Endothelial cell (in vitro differentiated cells): ENCODE data around the gene SYNE4. TPM values are rescaled to one million over a fixed set of nuclear protein-coding genes. Genes with fewer than 3 reads are reported as not detected.

Source experiments
- DNase-seq: peaks from one replicate; pipeline ENCODE4 v3.0.0; 2021; ENCODE audit warnings: low spot score
- H3K27ac Mint-ChIP-seq: one replicate; pipeline ENCODE4 v1.8.0; 2021; ENCODE audit warnings: mixed read lengths, inconsistent platforms; ENCODE audit not compliant: unreplicated experiment
- H3K27me3 Mint-ChIP-seq: one replicate; pipeline ENCODE4 v1.8.0; 2021; ENCODE audit warnings: mild to moderate bottlenecking, moderate library complexity, mixed read lengths, inconsistent platforms; ENCODE audit not compliant: unreplicated experiment
- H3K36me3 Mint-ChIP-seq: one replicate; pipeline ENCODE4 v1.8.0; 2021; ENCODE audit warnings: mild to moderate bottlenecking, low read depth, mixed read lengths, inconsistent platforms; ENCODE audit not compliant: unreplicated experiment
- H3K4me1 Mint-ChIP-seq: one replicate; pipeline ENCODE4 v1.8.0; 2021; ENCODE audit warnings: mild to moderate bottlenecking, mixed read lengths, inconsistent platforms; ENCODE audit not compliant: unreplicated experiment
- H3K4me3 Mint-ChIP-seq: one replicate; pipeline ENCODE4 v1.8.0; 2021; ENCODE audit warnings: mild to moderate bottlenecking, mixed read lengths, inconsistent platforms; ENCODE audit not compliant: unreplicated experiment
- H3K9me3 Mint-ChIP-seq: one replicate; pipeline ENCODE4 v1.8.0; 2021; ENCODE audit warnings: mixed read lengths, inconsistent platforms; ENCODE audit not compliant: unreplicated experiment
- total RNA-seq: library from RNA; stranded (reverse); fragmentation: NEBNext Ultra II Directional; extraction: Animal tissue kit (Norgen Biotek cat#: 25700); gene quantifications from one replicate; pipeline ENCODE4 v1.2.1, GENCODE V29; 2021; ENCODE audit not compliant: unreplicated experiment
- TF ChIP-seq, protein P1 (sequence below): fragments of 200-600 bp; sonication (generic); IDR thresholded peaks from one replicate; pipeline ENCODE4 v1.5.0; 2021; ENCODE audit warnings: antibody characterized with exemption; ENCODE audit not compliant: unreplicated experiment

Gene SYNE4
- total RNA-seq, 1 donor from 2014 or later, result 4.5 TPM

DNA sequence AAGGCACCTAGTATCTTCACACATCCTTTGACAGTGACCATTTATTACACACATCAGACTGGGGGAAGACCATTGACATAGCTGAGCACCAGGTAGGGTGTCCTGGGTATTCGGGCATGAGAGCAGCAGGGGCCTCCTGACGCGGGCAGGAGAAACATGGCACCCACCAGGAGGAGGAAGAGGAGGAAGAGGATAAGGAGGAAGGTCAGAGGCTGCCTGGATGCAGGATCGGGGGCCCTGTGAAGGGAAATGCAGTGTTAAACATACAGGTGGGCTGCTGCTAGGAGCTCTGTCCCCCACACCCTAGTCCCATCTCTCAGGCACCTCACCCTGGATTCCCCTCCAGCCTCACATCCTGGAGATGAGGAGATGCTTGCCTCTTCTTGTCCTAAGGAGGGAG is 5.3 kb downstream of the SYNE4 start:
- TF ChIP-seq, protein P1, sequence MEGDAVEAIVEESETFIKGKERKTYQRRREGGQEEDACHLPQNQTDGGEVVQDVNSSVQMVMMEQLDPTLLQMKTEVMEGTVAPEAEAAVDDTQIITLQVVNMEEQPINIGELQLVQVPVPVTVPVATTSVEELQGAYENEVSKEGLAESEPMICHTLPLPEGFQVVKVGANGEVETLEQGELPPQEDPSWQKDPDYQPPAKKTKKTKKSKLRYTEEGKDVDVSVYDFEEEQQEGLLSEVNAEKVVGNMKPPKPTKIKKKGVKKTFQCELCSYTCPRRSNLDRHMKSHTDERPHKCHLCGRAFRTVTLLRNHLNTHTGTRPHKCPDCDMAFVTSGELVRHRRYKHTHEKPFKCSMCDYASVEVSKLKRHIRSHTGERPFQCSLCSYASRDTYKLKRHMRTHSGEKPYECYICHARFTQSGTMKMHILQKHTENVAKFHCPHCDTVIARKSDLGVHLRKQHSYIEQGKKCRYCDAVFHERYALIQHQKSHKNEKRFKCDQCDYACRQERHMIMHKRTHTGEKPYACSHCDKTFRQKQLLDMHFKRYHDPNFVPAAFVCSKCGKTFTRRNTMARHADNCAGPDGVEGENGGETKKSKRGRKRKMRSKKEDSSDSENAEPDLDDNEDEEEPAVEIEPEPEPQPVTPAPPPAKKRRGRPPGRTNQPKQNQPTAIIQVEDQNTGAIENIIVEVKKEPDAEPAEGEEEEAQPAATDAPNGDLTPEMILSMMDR, result no peak
- H3K9me3 Mint-ChIP-seq, result no peaks in the 10 kb centered on the region
- peaks cover 8% of the 10 kb centered on the region for H3K36me3 Mint-ChIP-seq

DNA sequence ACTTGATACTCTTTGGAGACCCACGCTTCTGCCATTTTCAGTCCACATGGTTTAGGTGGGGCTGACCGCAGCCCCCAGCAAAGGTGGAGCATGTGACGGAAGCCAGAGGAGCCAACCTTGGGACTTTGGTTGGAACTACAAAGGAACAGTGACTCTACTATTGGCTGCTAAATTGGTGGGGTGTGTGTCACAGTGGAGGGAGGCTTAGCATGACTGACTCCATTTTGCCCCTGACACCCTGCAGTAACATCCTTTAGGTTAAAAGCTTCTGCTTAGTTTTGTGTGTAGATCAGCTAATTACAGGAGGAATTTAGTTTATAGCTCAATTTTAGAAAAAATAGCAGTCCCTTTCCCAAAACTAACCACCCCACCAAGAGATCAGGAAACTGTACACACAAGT is 7.0 kb downstream of the SYNE4 start:
- Mint-ChIP-seq H3K36me3 (peaks cover 8% of the 10 kb centered on the region), H3K27me3 (peaks cover 2% of the 10 kb centered on the region), H3K4me1 (peaks cover 5% of the 10 kb centered on the region), H3K27ac (no peak overlapping the region), H3K9me3 (no peaks in the 10 kb centered on the region), H3K4me3 (no peak overlapping the region)
- no peak for DNase-seq
- TF ChIP-seq, protein P1, result no peak

More for the DNA sequence above, 5.3 kb downstream of the SYNE4 start:
- no peak for DNase-seq
- peaks cover 5% of the 10 kb centered on the region for H3K27me3 Mint-ChIP-seq
- peak overlapping the region; percentile 67 for H3K4me3 Mint-ChIP-seq
- peaks cover 5% of the 10 kb centered on the region for H3K4me1 Mint-ChIP-seq
- no peak overlapping the region for H3K27ac Mint-ChIP-seq

DNA sequence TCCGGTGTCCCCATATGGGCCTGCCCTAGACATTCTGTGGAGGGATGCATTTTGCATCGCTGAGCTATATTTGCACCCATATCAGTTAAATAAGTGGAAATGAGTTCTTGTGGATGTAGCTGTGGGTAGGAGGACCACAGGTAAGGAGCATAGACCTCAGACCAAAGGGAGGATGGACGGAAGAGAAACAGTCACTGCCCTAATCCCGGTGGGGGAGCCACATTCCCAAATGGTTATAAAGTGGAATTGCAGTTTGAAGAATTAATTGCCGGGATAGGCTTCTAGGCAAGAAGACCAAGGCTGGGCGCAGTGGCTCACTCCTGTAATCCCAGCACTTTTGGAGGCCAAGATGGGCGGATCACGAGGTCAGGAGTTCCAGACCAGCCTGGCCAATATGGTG is 11.8 kb downstream of the SYNE4 start:
- Mint-ChIP-seq H3K27me3 (no peaks in the 10 kb centered on the region), H3K4me3 (peak overlapping the region; percentile 89), H3K9me3 (no peaks in the 10 kb centered on the region), H3K36me3 (peaks cover 8% of the 10 kb centered on the region), H3K27ac (no peak overlapping the region), H3K4me1 (peaks cover 9% of the 10 kb centered on the region)
- TF ChIP-seq, protein P1, result no peak
- no peak for DNase-seq

DNA sequence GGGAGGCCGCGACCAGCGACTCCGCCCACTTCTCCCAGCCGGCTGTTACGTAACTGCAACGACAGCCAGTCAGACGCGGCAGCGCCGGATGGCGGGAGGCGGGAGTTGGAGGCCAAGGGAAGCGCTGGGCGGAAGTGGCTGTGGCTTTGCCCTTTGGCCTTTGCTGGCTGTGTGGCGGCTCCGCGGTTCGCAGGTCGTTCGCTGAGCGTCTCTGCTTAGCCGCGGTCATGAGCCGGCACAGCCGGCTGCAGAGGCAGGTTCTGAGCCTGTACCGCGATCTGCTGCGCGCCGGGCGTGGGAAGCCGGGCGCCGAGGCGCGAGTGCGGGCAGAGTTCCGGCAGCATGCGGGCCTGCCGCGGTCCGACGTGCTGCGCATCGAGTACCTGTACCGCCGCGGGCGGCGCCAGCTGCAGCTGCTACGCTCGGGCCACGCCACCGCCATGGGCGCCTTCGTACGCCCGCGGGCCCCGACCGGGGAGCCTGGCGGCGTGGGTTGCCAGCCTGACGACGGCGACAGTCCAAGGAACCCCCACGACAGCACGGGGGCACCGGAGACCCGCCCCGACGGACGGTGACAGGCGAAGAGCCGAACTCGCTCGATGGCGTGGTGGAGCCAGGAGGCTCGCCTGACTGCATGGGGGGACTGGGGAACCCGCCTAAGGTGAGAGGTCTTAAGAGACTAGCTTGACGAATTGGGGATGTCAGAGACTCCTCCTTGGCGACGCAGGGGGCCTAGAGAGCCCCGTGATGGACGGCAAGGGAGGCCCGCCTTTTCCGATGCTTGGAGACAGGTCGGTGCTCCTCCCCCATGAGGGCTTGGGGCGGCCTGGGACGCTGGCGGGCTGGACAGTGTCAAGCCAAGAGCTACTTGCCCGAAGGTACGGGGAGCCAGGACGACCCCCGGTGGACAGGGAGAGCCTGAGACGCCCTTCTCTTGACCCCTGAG is 13.3 kb downstream of the SYNE4 start, which contains the start of gene SDHAF1:
Gene SDHAF1, plus strand, starts transcription at position 141 of the 946 bp plus-strand sequence. Its CDS starts 87 bp downstream, at position 228.
- H3K4me3 Mint-ChIP-seq, result peak within 1 kb of the TSS; percentile 89
- H3K4me1 Mint-ChIP-seq, result peaks cover 9% of the 10 kb centered on the region
- H3K36me3 Mint-ChIP-seq, result peaks cover 4% of the 10 kb centered on the region
- peak within 1 kb of the TSS; percentile 77 for H3K27ac Mint-ChIP-seq
- peak; percentile 91 for DNase-seq
- TF ChIP-seq, protein P1, result no peak
- peaks cover 3% of the 10 kb centered on the region for H3K27me3 Mint-ChIP-seq
- no peaks in the 10 kb centered on the region for H3K9me3 Mint-ChIP-seq
